ENCODE measurements around the gene PHF20.
"Not testable (repeated sequence)": the region's sequence is repeated elsewhere in the genome, so short reads cannot be mapped to it uniquely, and the experiment has no call there.

PHF20 gene

GRCh38 chr20:35967979-35968640, 196.3 kb downstream of the PHF20 start, which contains the start of gene CNBD2:
CNBD2 (plus strand) TSS chr20:35968590; CDS start chr20:35968763, 173 bp downstream.
- no peak for FAIRE-seq
- DNase-seq (ENCODE audit: low spot score): no peak

DNA sequence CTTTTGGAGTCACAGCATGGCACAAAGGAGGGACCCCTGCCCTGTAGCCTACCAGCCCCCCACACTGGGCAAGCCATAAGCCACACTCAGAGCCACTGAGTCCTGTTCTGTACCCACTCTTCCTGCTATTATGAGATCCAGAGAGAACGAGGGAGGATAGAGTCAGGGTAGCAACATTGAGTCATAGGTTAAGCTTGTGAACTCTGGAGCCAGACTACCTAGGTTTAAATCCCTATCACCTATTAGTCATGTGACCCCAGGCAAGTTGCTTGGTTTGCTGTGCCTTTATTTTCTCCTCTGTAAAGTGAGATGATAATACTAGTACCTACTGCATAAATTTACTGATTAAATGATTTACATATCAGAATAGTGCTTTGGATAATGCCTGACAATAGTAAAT, 197.1 kb downstream of the PHF20 start:
- no peak for FAIRE-seq
- no peak for DNase-seq (ENCODE audit: low spot score)

- DNase-seq (ENCODE audit: low spot score) (no peak), FAIRE-seq (no peak)
These were observed 200.2 kb downstream of the PHF20 start for GRCh38 chr20:35971981-35972380.

DNA sequence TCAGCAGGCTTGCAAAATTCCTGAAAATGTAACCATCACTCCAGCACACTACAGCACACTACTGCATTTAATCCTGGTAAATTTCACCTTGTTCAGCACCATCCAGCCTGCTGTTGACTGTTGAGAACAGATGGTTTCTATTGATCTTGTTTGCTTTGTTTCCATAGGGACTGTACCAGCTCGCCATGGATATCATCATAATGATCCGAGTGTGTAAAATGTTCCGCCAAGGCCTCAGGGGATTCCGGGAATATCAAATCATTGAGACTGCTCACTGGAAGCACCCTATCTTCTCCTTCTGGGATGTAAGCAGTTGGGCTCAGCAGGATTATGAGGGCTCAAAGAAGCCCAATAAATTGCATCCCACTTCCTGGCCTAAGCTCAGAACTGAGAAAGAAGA, 200.6 kb downstream of the PHF20 start:
- DNase-seq (ENCODE audit: low spot score): no peak
- FAIRE-seq: no peak

- FAIRE-seq (no peak), DNase-seq (ENCODE audit: low spot score) (no peak)
These were observed 202.4 kb downstream of the PHF20 start for GRCh38 chr20:35974256-35974655.

- FAIRE-seq (no peak), DNase-seq (ENCODE audit: low spot score) (no peak)
These were observed 204.0 kb downstream of the PHF20 start for GRCh38 chr20:35975576-35976373.

GRCh38 chr20:35978041-35978513, 206.3 kb downstream of the PHF20 start:
- no peak for FAIRE-seq
- DNase-seq (ENCODE audit: low spot score): no peak

GRCh38 chr20:35979544-35979943, 207.7 kb downstream of the PHF20 start:
- no peak for DNase-seq (ENCODE audit: low spot score)
- no peak for FAIRE-seq

- FAIRE-seq (no peak), DNase-seq (ENCODE audit: low spot score) (no peak)
These were observed 210.2 kb downstream of the PHF20 start for GRCh38 chr20:35981969-35982368.

DNA sequence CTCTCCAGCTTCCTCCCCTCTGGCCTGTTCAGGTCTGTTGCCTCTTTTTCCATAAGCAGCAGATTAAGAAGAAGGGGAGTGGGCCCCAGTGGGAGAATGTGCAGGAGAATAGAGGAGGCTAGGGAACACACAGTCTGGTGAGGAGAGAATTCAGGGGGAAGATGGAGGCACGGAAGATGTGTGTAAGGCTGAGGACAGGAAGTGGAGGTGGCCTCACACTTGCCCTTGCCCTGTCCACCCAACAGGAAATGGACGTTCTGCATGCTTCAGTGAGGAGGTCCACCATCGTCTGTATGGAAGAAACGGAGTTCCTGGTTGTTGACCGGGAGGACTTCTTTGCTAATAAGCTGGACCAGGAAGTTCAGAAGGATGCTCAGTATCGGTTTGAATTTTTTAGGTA, 212.6 kb downstream of the PHF20 start:
- FAIRE-seq (no peak), DNase-seq (ENCODE audit: low spot score) (no peak)

- FAIRE-seq (no peak), DNase-seq (ENCODE audit: low spot score) (no peak)
These were observed 214.0 kb downstream of the PHF20 start for GRCh38 chr20:35985806-35986205.

- FAIRE-seq (no peak), DNase-seq (ENCODE audit: low spot score) (no peak)
These were observed 217.2 kb downstream of the PHF20 start for GRCh38 chr20:35988910-35989463.

- no peak for FAIRE-seq
- peak; percentile 66 for DNase-seq (ENCODE audit: low spot score)
These were observed 219.4 kb downstream of the PHF20 start for GRCh38 chr20:35991142-35991771.

- DNase-seq (ENCODE audit: low spot score): peak; percentile 90
- FAIRE-seq: no peak
These were observed 221.0 kb downstream of the PHF20 start for GRCh38 chr20:35992713-35993335.

- DNase-seq (ENCODE audit: low spot score) (peak; percentile 79), FAIRE-seq (peak; percentile 23)
These were observed 223.2 kb downstream of the PHF20 start for GRCh38 chr20:35994994-35995453.

- FAIRE-seq; DNase-seq (ENCODE audit: low spot score): not testable (repeated sequence)
These were observed 224.7 kb downstream of the PHF20 start for GRCh38 chr20:35996492-35996891.

All from urothelium cell line (cell line).